Measurements from ENCODE around the gene SLCO1A2.

GRCh38 chr12:21305661-21306060 is 29.1 kb downstream of the SLCO1A2 start:
- TF ChIP-seq POLR2A (IDR thresholded peaks at IDR 0.05) = no peak
- TF ChIP-seq CTCF (IDR thresholded peaks at IDR 0.05) = no peak

Measured in thyroid gland (tissue), 4 donors.